ENCODE measurements around the gene RENBP. TPM values are rescaled to one million over a fixed set of nuclear protein-coding genes. Genes with fewer than 3 reads are reported as not detected.

The RENBP gene
- polyA plus RNA-seq, 1 of the 3 experiments (the other 2 are of a cell fraction) = 0.90 TPM

DNA sequence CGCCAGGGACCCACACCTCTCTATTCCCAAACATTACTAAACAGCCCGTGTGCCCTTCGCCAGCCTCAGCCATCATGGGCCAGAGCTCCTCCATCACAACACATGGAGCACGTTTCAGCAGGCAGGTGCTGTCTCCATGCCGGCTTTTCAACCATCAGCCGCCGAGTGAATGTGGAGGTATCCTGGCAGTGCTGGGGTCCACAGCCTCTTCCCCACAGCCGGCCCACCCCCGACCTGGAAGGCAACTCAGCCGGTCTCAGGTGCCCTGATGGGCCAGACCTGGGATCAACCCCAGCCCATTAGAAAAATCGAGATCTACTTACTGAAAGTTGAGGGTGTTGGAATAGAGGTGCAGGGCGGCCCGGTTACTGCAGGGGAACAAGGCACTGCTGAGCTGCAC, 12.7 kb downstream of the RENBP start:
- Histone ChIP-seq H3K4me3 (ENCODE audit: low read depth in 2 of 2, low read length in 1 of 2) (no peak overlapping the region), H3K79me2 (ENCODE audit: insufficient read depth) (peaks cover 35% of the 10 kb centered on the region), H3K4me2 (no peak overlapping the region), H2AFZ (ENCODE audit: low read depth) (no peak overlapping the region), H3K27ac (ENCODE audit: low read depth in 2 of 2, low read length in 1 of 2) (no peak overlapping the region), H3K9ac (no peak overlapping the region), H4K20me1 (ENCODE audit: insufficient read depth) (peaks cover 34% of the 10 kb centered on the region), H3F3A (replicated peaks; ENCODE audit: insufficient read depth) (peaks cover 11% of the 10 kb centered on the region), H3K9me3 (no peaks in the 10 kb centered on the region), H3K27me3 (ENCODE audit: insufficient read depth) (peaks cover 3% of the 10 kb centered on the region; the same call in 1 of the 2 replicates), H3K4me1 (ENCODE audit: control insufficient read depth in 1 of 2, insufficient read depth in 2 of 2, low read depth in 1 of 2, low read length in 1 of 2) (peaks cover 10 to 37% of the 10 kb centered on the region in 2 experiments; a peak in 2 of 4 replicates), H3K9me2 (no peaks in the 10 kb centered on the region), H3K36me3 (replicated peaks in 1 of 2; ENCODE audit: control insufficient read depth in 1 of 2, insufficient read depth in 2 of 2, low read length in 1 of 2) (peaks cover 12 to 35% of the 10 kb centered on the region in 2 experiments)
- 95% methylated on average over 9 of the region's 13 CpGs for WGBS (ENCODE audit: low lambda C conversion rate)
- CTCF ChIA-PET = interaction anchor here (0.6 to 16.7 kb wide), 4 partner anchors 9 to 35 kb away, joined by 3 to 271 read pairs (median 5); partner anchors contain the start of gene RENBP
- DNase-seq = no peak
- POLR2A ChIA-PET = no interaction called here
- no peak for TF ChIP-seq FOXJ3 (CRISPR knock-in tag; IDR thresholded peaks at IDR 0.05)
- no peak for TF ChIP-seq RAD21 (IDR thresholded peaks at IDR 0.05; ENCODE audit: low read length)
- TF ChIP-seq REST (IDR thresholded peaks at IDR 0.05; ENCODE audit: low read depth, low read length) = no peak
- TF ChIP-seq FOXM1 (IDR thresholded peaks at IDR 0.05; ENCODE audit: low read depth) = no peak
- no peak for TF ChIP-seq PBX3 (IDR thresholded peaks at IDR 0.05)
- TF ChIP-seq RCOR1 (IDR thresholded peaks at IDR 0.05; ENCODE audit: low read length) = no peak
- no peak for TF ChIP-seq GABPA (IDR thresholded peaks at IDR 0.05; ENCODE audit: low read depth)
- TF ChIP-seq SMC3 (IDR thresholded peaks at IDR 0.05; ENCODE audit: low read depth, low read length) = no peak
- TF ChIP-seq, protein P1, sequence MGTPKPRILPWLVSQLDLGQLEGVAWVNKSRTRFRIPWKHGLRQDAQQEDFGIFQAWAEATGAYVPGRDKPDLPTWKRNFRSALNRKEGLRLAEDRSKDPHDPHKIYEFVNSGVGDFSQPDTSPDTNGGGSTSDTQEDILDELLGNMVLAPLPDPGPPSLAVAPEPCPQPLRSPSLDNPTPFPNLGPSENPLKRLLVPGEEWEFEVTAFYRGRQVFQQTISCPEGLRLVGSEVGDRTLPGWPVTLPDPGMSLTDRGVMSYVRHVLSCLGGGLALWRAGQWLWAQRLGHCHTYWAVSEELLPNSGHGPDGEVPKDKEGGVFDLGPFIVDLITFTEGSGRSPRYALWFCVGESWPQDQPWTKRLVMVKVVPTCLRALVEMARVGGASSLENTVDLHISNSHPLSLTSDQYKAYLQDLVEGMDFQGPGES (IDR thresholded peaks at IDR 0.05; ENCODE audit: low read depth, low read length) = no peak
- no peak for TF ChIP-seq JUND (IDR thresholded peaks at IDR 0.05)
- TF ChIP-seq TAF1 (IDR thresholded peaks at IDR 0.05; ENCODE audit: borderline replicate concordance, low read depth, low read length) = no peak
- TF ChIP-seq CHD2 (IDR thresholded peaks at IDR 0.05; ENCODE audit: low read length, partially characterized antibody) = no peak
- no peak for TF ChIP-seq NFIC (IDR thresholded peaks at IDR 0.05; ENCODE audit: borderline replicate concordance)
- no peak for TF ChIP-seq ZBTB33 (IDR thresholded peaks at IDR 0.05; ENCODE audit: borderline replicate concordance, low read depth)
- no peak for TF ChIP-seq YY1 (IDR thresholded peaks at IDR 0.05; ENCODE audit: low read depth)
- no peak for TF ChIP-seq CTCF (IDR thresholded peaks at IDR 0.05)

Data from SK-N-SH (cell line).